GM18951 (cell line): ENCODE measurements around the gene UBAP2.
"Not testable (repeated sequence)": the region's sequence is repeated elsewhere in the genome, so short reads cannot be mapped to it uniquely, and the experiment has no call there.

Experiments
- POLR2A ChIP-seq: IDR thresholded peaks from 4 replicates; pipeline ENCODE4 v1.6.1; 2011; ENCODE audit warnings: mild to moderate bottlenecking; ENCODE audit not compliant: insufficient read length, insufficient read depth; ENCODE audit errors: extremely low read depth
- in situ Hi-C: fragments of 300-500 bp; cut with MboI; formaldehyde crosslinking; loops from one replicate; pipeline ENCODE4 v1.12.0; 2022; ENCODE audit warnings: low sequenced_read_pairs, mixed read lengths, inconsistent platforms; ENCODE audit not compliant: unreplicated experiment

UBAP2 gene

DNA sequence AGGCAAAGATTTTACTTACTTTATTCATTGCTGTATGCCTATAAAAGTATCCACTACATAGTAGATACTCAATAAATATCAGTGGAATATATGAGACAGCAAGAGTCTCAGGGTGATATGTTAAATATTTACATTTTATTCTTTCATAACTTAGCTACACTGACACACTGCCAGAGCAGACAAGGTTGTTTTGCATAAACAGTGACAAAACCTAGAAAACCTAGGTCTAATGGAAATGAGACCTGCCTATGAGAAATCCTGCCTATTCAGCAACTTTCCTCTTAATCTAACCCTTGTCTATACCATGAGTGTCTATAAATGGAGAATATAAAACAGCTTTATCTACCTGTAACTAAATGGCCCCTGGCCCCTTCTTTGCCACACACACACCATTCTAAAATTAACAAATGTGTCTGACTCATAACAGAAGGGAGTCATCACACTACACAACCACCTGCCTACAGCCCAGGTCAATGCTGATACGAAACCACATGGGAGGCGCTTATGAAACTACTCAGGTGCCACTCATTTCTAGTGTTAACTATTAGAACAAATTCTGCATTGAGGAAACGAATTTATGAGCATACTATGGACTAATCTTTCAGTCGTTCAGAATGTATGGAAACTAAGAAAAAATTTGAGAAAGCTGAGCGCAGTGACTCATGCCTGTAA, 60.3 kb downstream of the UBAP2 start:
- in situ Hi-C loops = no loop called here
- TF ChIP-seq POLR2A = no peak

DNA sequence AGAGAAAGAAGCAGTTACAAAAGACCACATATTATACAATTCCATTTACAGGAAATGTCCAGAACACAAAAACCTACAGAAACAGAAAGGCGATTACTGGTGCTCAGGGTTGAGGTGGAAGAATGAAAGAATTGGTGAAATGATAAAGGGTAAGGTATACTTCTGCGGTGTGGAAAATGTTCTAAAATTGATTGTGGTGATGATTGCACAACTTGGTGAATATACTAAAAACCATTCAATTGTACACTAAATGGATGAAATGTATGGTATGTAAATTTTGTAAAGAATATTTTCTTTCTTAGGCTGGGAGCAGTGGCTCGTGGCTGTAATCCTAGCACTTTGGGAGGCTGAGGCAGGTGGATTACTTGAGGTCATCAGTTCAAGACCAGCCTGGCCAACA, 72.3 kb downstream of the UBAP2 start:
- in situ Hi-C loops = no loop called here
- TF ChIP-seq POLR2A = no peak

DNA sequence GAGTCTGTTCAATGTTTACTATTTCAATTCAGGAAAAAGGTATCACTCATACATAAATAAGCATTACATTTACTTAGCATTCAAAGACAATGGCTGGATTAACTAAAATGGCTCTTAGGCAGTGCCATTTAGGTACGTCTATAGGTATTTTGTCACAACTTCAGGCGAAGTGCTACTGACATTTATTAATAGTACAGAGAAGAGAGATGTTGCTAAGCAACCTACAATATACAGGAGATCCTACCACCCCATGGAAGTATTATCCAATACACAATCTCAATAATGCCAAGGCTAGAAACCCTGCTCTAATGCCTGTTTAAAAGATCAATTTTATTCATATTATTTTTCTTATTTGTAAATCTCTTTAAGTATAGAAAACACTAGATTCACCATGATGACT, 76.0 kb downstream of the UBAP2 start:
- in situ Hi-C loops = no loop called here
- no peak for TF ChIP-seq POLR2A

DNA sequence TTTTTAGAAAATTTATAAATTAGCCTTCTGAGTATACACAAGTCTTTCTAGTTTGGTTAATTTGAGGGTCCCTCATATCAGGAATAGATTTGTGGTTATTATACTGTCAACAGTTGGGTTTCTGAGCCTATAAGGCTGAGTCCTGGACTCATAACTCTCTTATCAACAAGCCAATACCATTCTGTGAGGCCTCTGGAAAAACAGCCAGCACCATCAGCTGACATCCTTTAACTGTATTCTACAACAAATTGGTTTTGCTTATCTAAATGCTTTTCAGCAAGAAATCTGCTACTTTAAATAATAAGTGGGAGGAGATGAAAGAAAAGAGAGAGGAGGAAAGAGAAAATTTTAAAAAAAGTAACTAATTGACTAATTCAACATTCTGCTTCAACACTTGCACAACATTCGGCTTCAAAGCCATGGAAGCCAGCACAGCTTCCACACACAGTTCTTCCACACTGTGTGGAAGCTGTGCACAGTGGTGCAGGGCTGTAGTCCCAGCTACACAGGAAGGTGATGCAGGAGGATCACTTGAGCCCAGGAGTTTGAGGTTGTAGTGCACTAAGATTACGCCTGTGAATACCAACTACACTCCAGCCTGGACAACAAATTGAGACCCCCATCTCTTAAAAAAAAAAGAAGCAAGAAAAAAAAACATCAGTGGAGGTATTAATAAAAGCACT, 84.5 kb downstream of the UBAP2 start:
- in situ Hi-C loops = no loop called here
- TF ChIP-seq POLR2A = no peak

DNA sequence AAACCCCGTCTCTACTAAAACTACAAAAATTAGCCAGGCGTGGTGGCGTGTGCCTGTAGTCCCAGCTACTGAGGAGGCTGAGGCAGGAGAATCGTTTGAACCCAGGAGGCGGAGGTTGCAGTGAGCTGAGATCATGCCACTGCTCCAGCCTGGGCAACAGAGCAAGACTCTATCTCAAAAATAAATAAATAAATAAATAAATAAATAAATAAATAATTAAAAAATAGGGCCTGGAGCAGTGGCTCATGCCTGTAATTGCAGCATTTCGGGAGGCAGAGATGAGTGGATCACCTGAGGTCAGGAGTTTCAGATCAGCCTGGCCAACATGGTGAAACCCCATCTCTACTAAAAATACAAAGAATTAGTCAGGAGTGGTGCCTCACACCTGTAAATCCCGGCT, 86.2 kb downstream of the UBAP2 start:
- in situ Hi-C loops = not testable (repeated sequence)

DNA sequence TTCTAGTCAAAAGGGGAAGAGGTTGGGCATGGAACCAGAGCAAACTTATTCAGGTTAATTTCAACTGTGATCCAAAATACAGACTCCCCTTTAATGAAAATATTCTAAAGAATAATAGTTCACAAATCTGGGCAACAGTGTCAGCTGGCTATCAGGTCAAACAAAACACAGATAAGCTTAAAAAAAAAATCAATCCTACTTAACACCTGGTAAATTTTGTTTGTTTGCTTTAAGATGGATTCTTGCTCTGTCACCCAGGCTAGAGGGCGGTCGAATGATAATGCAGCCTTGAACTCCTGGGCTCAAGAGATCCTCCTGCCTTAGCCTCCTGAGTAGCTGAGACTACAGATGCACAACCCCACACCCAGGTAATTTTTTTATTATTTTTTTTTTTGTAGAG, 89.0 kb downstream of the UBAP2 start:
- no peak for TF ChIP-seq POLR2A
- in situ Hi-C loops = no loop called here

DNA sequence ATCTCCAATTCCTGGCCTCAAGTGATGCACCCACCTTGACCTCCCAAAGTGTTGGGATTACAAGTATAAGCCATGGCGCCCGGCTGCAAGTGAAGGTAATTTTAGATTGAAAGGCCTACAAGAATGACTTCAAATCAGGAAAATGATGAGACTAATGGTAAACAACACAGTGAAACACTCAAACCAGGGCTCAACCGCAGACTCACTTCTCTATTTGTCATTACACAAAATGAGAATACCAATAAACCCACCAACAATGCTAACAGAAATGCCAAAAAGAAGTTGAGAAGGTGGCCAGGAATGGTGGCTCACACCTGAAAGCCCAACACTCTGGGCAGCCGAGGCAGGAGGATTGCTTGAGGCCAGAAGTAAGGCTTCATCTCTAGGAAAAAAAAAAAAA, 92.1 kb downstream of the UBAP2 start:
- no peak for TF ChIP-seq POLR2A
- in situ Hi-C loops = no loop called here

DNA sequence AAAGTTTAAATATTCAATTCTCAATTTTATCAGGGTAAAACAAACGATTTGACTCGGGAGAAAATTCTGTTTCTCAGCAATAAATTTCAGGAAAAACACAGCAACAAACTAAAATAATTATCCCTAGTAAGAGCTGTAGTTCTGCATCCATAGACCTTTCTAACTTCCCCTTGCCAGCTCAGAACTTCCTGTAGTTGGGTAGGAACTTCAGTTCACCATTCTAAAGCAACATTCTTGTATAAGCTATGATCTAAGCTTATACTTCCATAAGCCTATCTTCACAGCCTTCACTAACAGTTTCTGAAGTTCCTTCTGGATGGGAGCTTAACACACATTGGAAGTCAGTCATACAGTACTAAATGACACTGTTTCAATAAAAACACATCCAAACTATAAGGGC, 96.6 kb downstream of the UBAP2 start:
- in situ Hi-C loops = no loop called here
- TF ChIP-seq POLR2A = no peak

DNA sequence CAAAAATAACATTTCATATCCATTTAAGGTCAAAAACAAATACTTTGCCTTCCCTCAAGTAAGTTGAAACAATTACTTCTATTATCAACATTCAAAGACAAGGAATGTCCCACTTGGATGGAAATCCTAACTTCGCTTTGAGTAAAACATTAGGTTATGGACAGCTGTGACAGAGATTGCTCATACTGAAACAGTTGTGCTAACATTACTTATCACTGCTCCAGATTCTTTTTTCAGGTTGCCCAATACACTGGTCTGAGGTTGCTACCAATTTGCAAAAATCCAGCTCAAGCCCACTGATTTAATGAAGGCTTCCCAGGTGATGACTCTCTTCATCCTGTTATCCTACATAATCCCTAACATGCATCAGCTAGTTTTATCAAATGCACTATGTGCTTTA, 98.3 kb downstream of the UBAP2 start:
- TF ChIP-seq POLR2A = no peak
- in situ Hi-C loops = no loop called here

DNA sequence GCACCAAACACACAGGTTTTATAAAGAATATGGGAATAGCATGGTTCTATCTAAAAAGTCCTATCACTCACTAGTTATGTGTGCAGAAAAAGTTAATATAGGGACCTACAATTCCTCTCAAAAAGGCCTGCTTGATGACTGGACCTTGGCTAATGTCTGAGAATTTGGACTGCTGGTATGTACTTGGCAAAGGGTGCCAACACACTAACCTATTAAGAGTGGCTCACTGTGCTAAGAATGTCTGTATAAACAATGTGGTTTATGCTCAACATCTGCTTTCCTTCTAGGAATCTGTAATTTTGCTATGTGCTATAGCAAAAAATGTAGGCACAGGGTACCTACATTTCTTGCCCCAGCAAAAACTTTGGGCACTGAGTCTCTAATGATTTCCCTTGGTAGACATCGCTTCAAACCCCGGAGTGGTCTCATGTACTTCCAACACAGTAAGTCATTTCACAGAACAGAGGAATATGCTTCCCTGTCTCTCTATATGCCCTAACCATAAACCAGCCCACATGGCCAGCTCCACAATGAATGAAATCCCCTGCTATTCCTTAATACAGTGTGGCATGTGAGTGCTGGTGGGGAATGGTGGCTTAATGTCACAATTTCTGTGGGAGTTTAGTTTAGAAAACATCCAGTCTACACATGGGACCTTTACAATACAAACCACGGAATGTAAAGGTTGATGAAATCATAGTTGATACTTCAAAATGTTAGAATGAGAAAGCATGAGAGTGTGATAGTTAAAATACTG, 101.7 kb downstream of the UBAP2 start:
- no peak for TF ChIP-seq POLR2A
- in situ Hi-C loops = no loop called here

DNA sequence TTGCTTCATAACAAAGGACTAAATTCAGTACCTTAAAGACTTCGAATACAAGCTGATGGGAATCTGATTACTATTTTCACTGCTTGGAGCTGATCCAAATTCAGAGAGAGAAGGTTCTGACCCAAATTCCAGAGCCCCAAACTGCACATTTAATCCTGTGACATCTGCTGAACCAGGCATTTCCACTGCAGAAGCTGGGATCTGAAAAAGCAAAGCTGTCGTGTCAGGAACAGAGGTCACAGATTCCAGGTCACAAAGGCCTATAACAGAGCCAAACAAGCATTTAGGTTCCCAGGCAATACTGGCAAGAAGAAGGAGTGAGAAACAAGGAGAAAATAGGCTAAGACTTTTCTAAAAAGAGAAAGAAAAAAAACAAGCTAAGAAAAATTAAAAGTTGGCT, 105.3 kb downstream of the UBAP2 start:
- TF ChIP-seq POLR2A = no peak
- in situ Hi-C loops = no loop called here

DNA sequence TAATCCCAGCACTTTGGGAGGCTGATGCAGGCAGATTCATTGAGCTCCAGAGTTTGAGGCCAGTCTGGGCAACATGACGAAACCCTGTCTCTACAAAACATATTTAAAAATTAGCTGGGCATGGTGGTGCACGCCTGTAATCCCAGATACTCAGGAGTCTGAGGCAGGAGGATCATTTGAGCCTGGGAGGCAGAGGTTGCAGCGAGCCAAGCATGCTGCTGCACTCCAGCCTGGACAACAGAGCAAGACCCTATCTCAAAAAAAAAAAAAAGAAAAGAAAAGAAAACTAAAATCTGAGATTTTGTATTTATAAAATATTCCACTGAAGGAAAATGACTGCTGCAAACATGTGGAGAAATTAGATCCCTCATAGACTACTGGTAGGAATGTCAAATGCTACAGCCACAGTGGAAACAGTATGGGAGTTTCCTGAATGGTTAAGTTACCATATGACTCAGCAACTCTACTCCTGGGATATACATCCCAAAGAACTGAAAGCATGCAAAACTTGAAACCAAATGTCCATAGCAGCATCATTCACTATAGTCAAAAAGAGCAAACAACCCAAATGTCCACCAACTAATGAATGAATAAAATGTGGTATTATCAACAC, 106.1 kb downstream of the UBAP2 start:
- in situ Hi-C loops = no loop called here
- no peak for TF ChIP-seq POLR2A
